Caco-2 (cell line): ENCODE results near the gene JAK1. TPM values are rescaled to one million over a fixed set of nuclear protein-coding genes. Genes with fewer than 3 reads are reported as not detected.

Experiments
- BruUV-seq: library from RNA; stranded (reverse); fragments of 400-500 nt; replicated peaks from 2 replicates; lab custom pipeline; 2021; lab: Mats Ljungman, UMichigan
- CTCF ChIA-PET: fragments of 300-600 bp; sonication (Branson Sonifier 250); formaldehyde crosslinking; loops from one replicate; lab custom pipeline; 2022; ENCODE audit warnings: antibody characterized with exemption; lab: Charles Lee
- POLR2A ChIA-PET: fragments of 300-600 bp; sonication (Branson Sonifier 250); formaldehyde crosslinking; loops from one replicate; lab custom pipeline; 2022; ENCODE audit warnings: antibody characterized with exemption; lab: Charles Lee
- DNase-seq, 2 experiments: peaks; one replicate each; pipeline versions ENCODE4 v3.0.0 to v3.0.0-alpha.2; 2020 to 2022
- H3K27me3 ChIP-seq: replicated peaks from 2 replicates; pipeline ENCODE4 v1.6.0; 2011; ENCODE audit warnings: low read length; ENCODE audit not compliant: control insufficient read depth, insufficient read depth
- H3K36me3 ChIP-seq: 2 replicates; pipeline ENCODE4 v1.5.1; 2011; ENCODE audit warnings: low read length; ENCODE audit not compliant: control insufficient read depth, insufficient read depth
- H3K4me1 ChIP-seq: fragments of 250-450 bp; sonication (Bioruptor Pico); 2 replicates; pipeline ENCODE4 v1.5.1; 2020; ENCODE audit warnings: mild to moderate bottlenecking
- H3K4me3 ChIP-seq: 2 replicates; pipeline ENCODE4 v1.5.1; 2011; ENCODE audit warnings: low read depth, mild to moderate bottlenecking, control low read depth, low read length
- H3K9me3 ChIP-seq: fragments of 250-450 bp; sonication (Bioruptor Pico); 2 replicates; pipeline ENCODE4 v1.5.1; 2020; ENCODE audit warnings: mild to moderate bottlenecking, moderate library complexity
- H3K27ac Mint-ChIP-seq: one replicate; pipeline ENCODE4 v1.8.0; 2022; ENCODE audit warnings: mixed read lengths; ENCODE audit not compliant: unreplicated experiment
- H3K27me3 Mint-ChIP-seq: one replicate; pipeline ENCODE4 v1.8.0; 2022; ENCODE audit warnings: mixed read lengths; ENCODE audit not compliant: insufficient read depth, unreplicated experiment
- H3K36me3 Mint-ChIP-seq: one replicate; pipeline ENCODE4 v1.8.0; 2022; ENCODE audit warnings: mild to moderate bottlenecking, mixed read lengths; ENCODE audit not compliant: insufficient read depth, unreplicated experiment
- H3K4me1 Mint-ChIP-seq: one replicate; pipeline ENCODE4 v1.8.0; 2022; ENCODE audit warnings: low read depth, mixed read lengths; ENCODE audit not compliant: unreplicated experiment
- H3K4me3 Mint-ChIP-seq: one replicate; pipeline ENCODE4 v1.8.0; 2022; ENCODE audit warnings: mild to moderate bottlenecking, moderate library complexity, mixed read lengths; ENCODE audit not compliant: unreplicated experiment
- H3K9me3 Mint-ChIP-seq: one replicate; pipeline ENCODE4 v1.8.0; 2022; ENCODE audit warnings: mixed read lengths; ENCODE audit not compliant: unreplicated experiment
- intact Hi-C: fragments of 100-400 bp; cut with micrococcal nuclease; formaldehyde crosslinking; loops from one replicate; pipeline ENCODE4 v1.10.0; 2022; ENCODE audit not compliant: unreplicated experiment
- total RNA-seq: library from RNA; stranded (reverse); gene quantifications from 2 replicates; pipeline ENCODE4 v1.2.3, GENCODE V29; 2022
- TF ChIP-seq, protein P1 (sequence below), 2 experiments: fragments of 200-600 bp in 1 of 2; IDR thresholded peaks; 1 replicate in 1 of 2; 2 replicates in 1 of 2; pipeline versions ENCODE4 v1.5.1 to v1.8.0; 2011 to 2022; ENCODE audit warnings: antibody characterized with exemption in 1 of 2, control low read depth in 1 of 2, inconsistent platforms in 1 of 2, low read depth in 1 of 2, low read length in 1 of 2, mild to moderate bottlenecking in 1 of 2, moderate library complexity in 1 of 2; ENCODE audit not compliant: insufficient read depth in 1 of 2, severe bottlenecking in 1 of 2, unreplicated experiment in 1 of 2

JAK1 gene
- total RNA-seq, 1 experiment from 2014 or later, result 35.5 TPM

DNA sequence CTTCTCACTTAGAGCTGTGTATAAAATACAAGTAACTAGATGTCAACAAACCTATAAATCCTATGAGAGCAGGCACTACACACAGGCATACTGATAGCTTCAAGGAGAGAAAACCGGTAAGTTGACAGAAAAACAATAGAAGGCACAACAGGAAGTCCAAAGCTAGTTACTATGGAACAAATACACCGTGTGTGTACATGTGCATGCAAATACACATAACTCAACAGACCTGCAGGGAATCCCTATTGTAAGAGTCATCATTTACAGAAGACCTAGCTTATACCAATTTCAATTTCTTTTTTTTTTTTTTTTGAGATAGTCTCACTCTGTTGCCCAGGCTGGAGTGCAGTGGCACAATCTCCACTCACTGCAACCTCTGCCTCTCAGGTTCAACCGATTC, 26.3 kb downstream of the JAK1 start:
- H3K4me1 Mint-ChIP-seq, result no peaks in the 10 kb centered on the region
- ChIA-PET POLR2A (interaction anchor here (1.0 kb wide), 1 partner anchor 27 kb away, joined by 6 read pairs; no protein-coding TSS in a partner anchor), CTCF (no interaction called here)
- intact Hi-C loops, result no loop called here
- no peaks in the 10 kb centered on the region for H3K36me3 Mint-ChIP-seq
- no peak for DNase-seq
- Histone ChIP-seq H3K9me3 (no peaks in the 10 kb centered on the region), H3K4me1 (no peaks in the 10 kb centered on the region), H3K36me3 (no peaks in the 10 kb centered on the region), H3K27me3 (no peaks in the 10 kb centered on the region), H3K4me3 (no peak overlapping the region)
- no peak overlapping the region for H3K4me3 Mint-ChIP-seq
- no peaks in the 10 kb centered on the region for H3K9me3 Mint-ChIP-seq
- BruUV-seq, result no TSS peak
- no peak overlapping the region for H3K27ac Mint-ChIP-seq
- no peaks in the 10 kb centered on the region for H3K27me3 Mint-ChIP-seq
- TF ChIP-seq, protein P1, sequence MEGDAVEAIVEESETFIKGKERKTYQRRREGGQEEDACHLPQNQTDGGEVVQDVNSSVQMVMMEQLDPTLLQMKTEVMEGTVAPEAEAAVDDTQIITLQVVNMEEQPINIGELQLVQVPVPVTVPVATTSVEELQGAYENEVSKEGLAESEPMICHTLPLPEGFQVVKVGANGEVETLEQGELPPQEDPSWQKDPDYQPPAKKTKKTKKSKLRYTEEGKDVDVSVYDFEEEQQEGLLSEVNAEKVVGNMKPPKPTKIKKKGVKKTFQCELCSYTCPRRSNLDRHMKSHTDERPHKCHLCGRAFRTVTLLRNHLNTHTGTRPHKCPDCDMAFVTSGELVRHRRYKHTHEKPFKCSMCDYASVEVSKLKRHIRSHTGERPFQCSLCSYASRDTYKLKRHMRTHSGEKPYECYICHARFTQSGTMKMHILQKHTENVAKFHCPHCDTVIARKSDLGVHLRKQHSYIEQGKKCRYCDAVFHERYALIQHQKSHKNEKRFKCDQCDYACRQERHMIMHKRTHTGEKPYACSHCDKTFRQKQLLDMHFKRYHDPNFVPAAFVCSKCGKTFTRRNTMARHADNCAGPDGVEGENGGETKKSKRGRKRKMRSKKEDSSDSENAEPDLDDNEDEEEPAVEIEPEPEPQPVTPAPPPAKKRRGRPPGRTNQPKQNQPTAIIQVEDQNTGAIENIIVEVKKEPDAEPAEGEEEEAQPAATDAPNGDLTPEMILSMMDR (IDR thresholded peaks at IDR 0.05; ENCODE audit: insufficient read depth in 1 of 2, low read depth in 1 of 2, low read length in 1 of 2, severe bottlenecking in 1 of 2, unreplicated experiment in 1 of 2), result no peak

DNA sequence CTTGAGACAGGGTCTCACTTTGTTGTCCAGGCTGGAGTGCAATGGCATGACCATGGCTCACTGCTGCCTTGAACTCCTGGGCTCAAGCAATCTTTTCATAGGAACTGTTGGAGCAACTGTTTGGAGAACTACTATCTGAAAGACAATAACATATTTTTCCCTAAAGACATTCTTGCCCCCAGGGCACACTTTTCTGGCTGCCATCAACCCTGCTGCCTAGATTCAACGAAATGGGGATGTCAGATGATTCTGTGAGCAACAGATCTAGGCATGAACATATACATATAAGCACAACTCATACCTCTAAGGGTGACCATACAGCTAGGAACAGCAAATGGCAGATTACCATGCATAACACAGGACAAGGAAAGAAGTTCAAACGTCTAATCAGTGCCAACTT, 27.4 kb downstream of the JAK1 start:
- TF ChIP-seq, protein P1 (IDR thresholded peaks at IDR 0.05; ENCODE audit: insufficient read depth in 1 of 2, low read depth in 1 of 2, low read length in 1 of 2, severe bottlenecking in 1 of 2, unreplicated experiment in 1 of 2), result no peak
- DNase-seq, result no peak
- Mint-ChIP-seq H3K9me3 (no peaks in the 10 kb centered on the region), H3K4me1 (peaks cover 2% of the 10 kb centered on the region), H3K27me3 (no peaks in the 10 kb centered on the region), H3K4me3 (no peak overlapping the region), H3K36me3 (no peaks in the 10 kb centered on the region), H3K27ac (no peak overlapping the region)
- ChIA-PET CTCF (no interaction called here), POLR2A (no interaction called here)
- BruUV-seq, result no TSS peak
- Histone ChIP-seq H3K27me3 (no peaks in the 10 kb centered on the region), H3K9me3 (no peaks in the 10 kb centered on the region), H3K36me3 (no peaks in the 10 kb centered on the region), H3K4me3 (no peak overlapping the region), H3K4me1 (no peaks in the 10 kb centered on the region)
- intact Hi-C loops, result no loop called here

DNA sequence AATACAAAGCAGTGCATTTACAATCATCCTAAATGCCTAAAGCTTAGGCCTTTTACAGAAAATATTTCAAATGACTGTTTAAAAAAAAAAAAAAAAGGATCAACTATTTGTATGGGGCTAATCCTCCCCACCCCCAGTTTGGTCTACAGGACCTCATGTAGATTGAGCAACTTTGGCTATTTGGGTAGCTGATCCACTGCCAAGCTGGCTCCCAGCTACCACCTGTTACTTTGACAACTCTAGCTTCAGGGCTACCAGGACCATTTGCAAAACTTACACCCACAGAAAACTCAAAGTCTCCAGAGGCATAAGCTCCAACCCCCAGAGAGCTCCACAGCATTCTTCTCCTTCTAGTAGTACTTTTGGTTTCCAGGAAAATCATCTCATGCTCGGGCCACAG, 29.4 kb downstream of the JAK1 start:
- intact Hi-C loops, result no loop called here
- H3K4me1 ChIP-seq, result no peaks in the 10 kb centered on the region
- TF ChIP-seq, protein P1 (IDR thresholded peaks at IDR 0.05; ENCODE audit: insufficient read depth in 1 of 2, low read depth in 1 of 2, low read length in 1 of 2, severe bottlenecking in 1 of 2, unreplicated experiment in 1 of 2), result no peak
- H3K9me3 ChIP-seq, result no peaks in the 10 kb centered on the region
- H3K4me3 ChIP-seq, result no peak overlapping the region
- POLR2A ChIA-PET, result no interaction called here
- no TSS peak for BruUV-seq
- no peak for DNase-seq
- Mint-ChIP-seq H3K4me1 (peaks cover 9% of the 10 kb centered on the region), H3K4me3 (no peak overlapping the region), H3K9me3 (no peaks in the 10 kb centered on the region), H3K27me3 (no peaks in the 10 kb centered on the region), H3K27ac (no peak overlapping the region), H3K36me3 (no peaks in the 10 kb centered on the region)
- H3K27me3 ChIP-seq, result no peaks in the 10 kb centered on the region
- H3K36me3 ChIP-seq, result no peaks in the 10 kb centered on the region
- CTCF ChIA-PET, result no interaction called here
